Adipose tissue (tissue), 3 donors: ENCODE measurements around the gene KIAA1755. TPM values are rescaled to one million over a fixed set of nuclear protein-coding genes. Genes with fewer than 3 reads are reported as not detected.

Experiments
- H3K27ac ChIP-seq: one replicate; pipeline ENCODE4 v1.5.1; 2013; ENCODE audit warnings: low read depth, low read length
- WGBS, 3 donors: extraction: QIAGEN DNeasy Blood & Tissue Kit; methylation state at CpG; one replicate each; pipeline ENCODE4 v1.1.7; 2013; 5-methylcytosine and 5-hydroxymethylcytosine counted together
- polyA plus RNA-seq, 3 donors: library from polyadenylated mRNA; stranded (reverse); fragments of 200-250 nt; gene quantifications; one replicate each; pipeline ENCODE4 v1.2.3, GENCODE V29; 2013
- donor health status: healthy with polysubstance abuse.
- donor health status: Bipolar disorder and iron deficiency.
- donor health status: healthy.

The KIAA1755 gene
- 1 to 10 TPM in 2 of 3 donors, under 1 TPM in 1; 0.47 to 6.4 (median 1.2) TPM for polyA plus RNA-seq

- 3 to 7% (median 4%) methylated on average over 36 to 62 of the region's 65 CpGs for whole genome bisulfite sequencing, 3 donors
- no peak within 1 kb of the TSS for H3K27ac ChIP-seq
These were observed at the start of gene KIAA1755 for GRCh38 chr20:38260378-38261053. KIAA1755 (minus strand) TSS chr20:38260735; CDS start chr20:38260500, 235 bp downstream.

DNA sequence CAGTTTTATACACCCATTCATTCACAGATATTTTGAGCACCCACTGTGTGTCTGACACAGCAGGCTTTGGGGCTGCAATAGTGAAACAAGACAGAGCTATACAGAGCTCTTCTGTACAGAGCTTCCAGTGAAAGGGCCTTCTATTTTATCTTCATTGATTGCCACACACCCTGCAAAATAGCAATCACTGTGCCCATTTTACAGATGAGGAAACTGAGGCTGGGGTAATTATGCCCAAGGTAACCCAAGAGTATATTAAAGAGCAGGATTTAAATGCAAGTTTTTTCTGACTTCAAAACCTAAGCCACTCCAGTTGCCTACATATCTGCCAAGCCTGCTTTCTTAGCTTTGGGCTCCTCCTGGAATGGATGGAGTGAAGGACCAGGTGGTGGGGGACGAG, 47.9 kb upstream of the KIAA1755 start:
- H3K27ac ChIP-seq, result no peak overlapping the region
- 0 to 71% (median 59%) methylated on average over 1 of the region's 1 CpG for WGBS, 3 donors

DNA sequence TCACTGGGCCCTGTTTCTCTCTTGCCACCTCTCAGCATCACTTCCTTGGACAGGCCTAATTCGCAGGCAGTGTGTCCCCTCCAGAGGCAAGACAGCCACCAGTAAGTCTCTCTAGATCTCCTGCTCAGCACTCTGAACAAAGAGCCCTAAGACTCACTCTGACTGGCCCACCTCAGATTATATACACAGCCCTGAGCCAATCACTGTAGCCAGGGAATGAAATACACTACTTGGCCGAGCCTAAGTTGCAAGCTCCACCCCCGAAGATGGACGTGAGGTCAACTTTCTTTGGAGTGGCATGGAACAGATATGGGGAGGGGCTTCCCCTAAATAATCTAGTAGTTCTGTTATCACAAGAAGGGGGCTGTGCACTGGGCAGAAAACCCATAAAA, 47.5 kb upstream of the KIAA1755 start:
- H3K27ac ChIP-seq, result no peak overlapping the region
- 51 to 60% (median 57%) methylated on average over 4 of the region's 4 CpGs for WGBS, 3 donors

DNA sequence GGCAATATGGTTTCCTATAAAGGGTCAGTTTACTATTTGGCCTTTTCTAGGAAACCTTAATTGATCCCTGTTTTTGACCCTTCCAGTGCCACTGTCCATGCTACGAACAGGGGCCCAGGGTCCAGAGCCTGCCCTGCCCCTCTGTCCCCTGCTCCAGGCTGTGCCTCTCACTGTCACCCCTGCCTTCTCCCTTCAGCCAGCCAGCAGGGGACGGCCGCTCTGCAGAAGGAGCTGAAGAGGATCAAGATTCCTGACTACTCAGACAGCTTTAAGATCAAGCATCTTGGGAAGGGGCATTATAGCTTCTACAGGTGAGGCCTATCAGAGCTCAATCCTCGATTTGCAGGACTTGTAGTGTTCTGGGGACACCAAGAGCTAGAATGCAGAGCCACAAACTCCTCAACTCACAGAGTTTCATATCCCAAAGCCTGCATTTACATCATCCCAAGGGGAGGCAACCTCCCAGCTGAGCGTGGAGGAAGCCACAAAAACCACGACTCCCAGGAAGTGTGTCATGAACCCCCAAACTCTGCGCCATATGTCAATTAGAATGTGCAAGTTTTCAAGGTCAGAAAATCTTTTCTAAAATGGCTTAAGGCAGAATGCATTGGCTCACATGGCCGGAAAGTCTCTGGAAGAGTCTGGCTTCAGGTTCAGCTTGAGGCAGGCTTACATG, 47.0 kb upstream of the KIAA1755 start:
- no peak overlapping the region for H3K27ac ChIP-seq
- WGBS, 3 donors, result 66 to 74% (median 69%) methylated on average over 8 of the region's 8 CpGs

- H3K27ac ChIP-seq, result no peak overlapping the region
- WGBS, 3 donors, result 72 to 76% (median 74%) methylated on average over 6 of the region's 6 CpGs
These were observed 45.8 kb upstream of the KIAA1755 start for GRCh38 chr20:38306379-38306778.

- no peak overlapping the region for H3K27ac ChIP-seq
- WGBS, 3 donors, result 79 to 82% (median 81%) methylated on average over 4 of the region's 4 CpGs
These were observed 45.0 kb upstream of the KIAA1755 start for GRCh38 chr20:38305541-38305940.

GRCh38 chr20:38304845-38305447, 44.4 kb upstream of the KIAA1755 start:
- H3K27ac ChIP-seq, result no peak overlapping the region
- WGBS, 3 donors, result 46 to 60% (median 48%) methylated on average over 8 of the region's 8 CpGs

DNA sequence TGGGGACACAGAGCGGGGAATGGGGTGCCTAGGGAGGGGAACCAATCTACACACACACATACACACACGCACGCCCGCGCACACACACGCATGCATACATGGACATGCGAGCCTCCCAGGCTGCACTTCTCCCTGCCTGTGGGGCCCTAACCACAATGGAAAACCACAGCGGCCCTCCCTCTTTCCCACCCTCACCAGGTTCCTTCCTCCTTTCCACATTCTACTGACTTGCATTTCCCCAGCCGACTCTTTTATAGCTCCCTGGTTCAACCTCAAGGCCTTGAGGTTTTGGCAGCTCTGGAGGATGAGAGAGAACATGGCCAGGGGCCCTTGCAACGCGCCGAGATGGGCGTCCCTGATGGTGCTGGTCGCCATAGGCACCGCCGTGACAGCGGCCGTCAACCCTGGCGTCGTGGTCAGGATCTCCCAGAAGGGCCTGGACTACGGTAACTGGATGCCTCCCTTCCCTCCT, 43.4 kb upstream of the KIAA1755 start, which contains the start of gene BPI:
Gene BPI (plus strand): TSS at position 249 of the 472 bp plus-strand sequence. CDS start 68 bp downstream, at position 317.
- no peak within 1 kb of the TSS for H3K27ac ChIP-seq
- WGBS, 3 donors, result 51 to 71% (median 52%) methylated on average over 21 of the region's 21 CpGs

DNA sequence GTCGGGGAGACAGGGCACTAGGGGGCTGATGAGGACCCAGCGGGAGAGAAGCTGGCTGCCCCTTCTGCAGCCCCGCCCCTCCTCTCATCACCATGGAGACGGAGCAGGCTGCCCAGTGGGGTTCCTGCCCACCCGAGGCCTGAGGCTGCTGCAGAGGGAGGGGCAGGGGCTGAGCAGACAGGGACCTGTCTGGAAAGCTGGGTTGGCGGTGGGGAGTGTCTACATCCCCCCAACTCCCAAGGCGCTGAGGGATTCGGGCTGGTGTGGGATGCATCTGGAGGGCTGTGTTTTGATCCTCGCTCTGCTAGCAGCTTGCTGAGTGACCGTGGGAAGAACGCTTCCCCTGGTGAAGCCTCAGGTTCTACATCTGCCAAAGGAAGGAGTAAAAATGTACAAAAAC, 42.3 kb upstream of the KIAA1755 start:
- WGBS, 3 donors, result 17 to 28% (median 23%) methylated on average over 11 of the region's 11 CpGs
- H3K27ac ChIP-seq, result no peak overlapping the region

DNA sequence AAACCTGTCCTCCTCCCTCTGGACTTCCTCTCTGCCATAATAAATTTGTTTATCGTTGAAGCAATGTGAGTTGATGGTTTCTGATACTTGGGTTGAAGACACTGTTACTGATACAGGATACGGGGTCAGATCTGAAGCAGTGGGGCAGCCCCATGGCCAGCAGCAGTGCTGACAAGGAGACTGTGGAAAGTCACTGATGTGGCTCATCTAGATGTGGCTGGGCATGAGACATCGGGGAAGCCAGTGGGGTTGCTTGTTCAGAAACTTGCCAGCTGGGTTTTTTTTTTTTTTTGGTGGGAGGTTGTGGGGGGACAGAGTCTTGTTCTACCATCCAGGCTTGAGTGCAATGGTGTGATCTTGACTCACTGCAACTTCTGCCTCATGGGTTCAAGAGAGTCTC, 40.8 kb upstream of the KIAA1755 start:
- 85 to 91% (median 90%) methylated on average over 3 of the region's 3 CpGs for WGBS, 3 donors
- no peak overlapping the region for H3K27ac ChIP-seq

DNA sequence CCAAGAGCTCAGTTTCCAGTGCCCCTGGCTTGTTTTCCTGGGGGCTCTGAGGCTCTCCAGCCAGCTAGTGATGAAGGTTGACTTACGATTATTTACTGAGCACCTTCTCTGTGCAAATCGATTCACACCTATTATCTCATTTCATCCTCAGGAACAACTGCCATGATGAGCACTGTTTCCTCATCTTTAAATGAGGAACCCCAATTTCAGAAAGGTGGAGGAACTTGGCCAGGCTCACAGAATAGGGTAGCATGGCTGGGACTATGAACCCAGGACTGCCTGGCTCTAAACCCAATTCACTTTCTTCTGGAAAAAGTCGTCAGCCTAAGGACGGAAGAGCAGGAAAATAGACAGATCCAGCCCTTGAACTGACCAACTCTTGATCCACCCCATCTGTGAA, 39.9 kb upstream of the KIAA1755 start:
- WGBS, 3 donors, result 67 to 81% (median 68%) methylated on average over 4 of the region's 4 CpGs
- H3K27ac ChIP-seq, result no peak overlapping the region

DNA sequence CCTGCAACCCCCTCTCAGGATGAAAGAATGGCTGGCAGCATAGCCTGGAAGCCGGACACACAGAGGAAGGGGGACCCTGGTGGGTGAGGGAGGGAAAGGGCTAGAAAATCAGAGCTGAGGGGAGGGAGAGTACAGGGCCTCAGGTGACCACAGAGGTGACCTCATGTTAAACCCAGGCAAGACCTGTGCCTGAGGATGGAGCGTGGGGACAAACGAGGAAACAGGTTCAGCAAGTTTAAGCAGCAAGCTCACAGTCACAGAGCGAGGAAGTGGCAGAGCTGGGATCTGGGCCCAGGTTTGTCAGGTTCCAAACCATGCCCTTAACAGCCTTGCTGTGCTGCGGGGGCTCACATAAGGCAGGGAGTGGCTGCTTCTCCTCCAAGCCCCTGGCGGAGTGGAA, 39.4 kb upstream of the KIAA1755 start:
- WGBS, 3 donors, result 53 to 67% (median 61%) methylated on average over 6 of the region's 6 CpGs
- H3K27ac ChIP-seq, result no peak overlapping the region

DNA sequence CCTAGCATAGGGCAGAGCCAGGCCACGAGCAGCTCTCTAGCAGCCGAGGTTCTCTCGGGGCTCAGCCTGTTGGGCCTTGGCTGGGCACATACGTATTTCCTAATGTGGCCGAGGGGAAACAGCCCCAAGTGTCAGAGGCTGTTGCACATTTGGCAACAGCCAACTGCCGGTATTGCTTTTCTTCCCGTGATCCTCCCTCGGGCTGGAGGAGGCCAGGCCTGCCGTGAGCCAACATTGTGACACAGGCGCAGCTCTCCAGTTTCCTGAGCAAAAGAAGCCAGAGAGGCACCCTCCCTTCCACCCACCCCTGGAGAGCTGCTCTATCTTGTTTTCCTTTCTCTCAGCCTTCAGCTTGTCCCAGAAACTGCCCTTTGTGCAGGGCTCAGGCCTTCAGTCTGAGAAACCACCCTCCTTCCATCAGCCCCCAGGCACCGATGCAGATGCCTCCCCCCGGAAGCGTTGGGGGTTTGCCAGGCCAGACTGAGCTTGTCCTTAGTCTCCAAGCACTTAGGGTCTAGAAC, 38.3 kb upstream of the KIAA1755 start:
- peak overlapping the region; percentile 65 for H3K27ac ChIP-seq
- WGBS, 3 donors, result 10 to 55% (median 10%) methylated on average over 12 to 13 of the region's 13 CpGs

GRCh38 chr20:38297916-38298674, 37.6 kb upstream of the KIAA1755 start:
- no peak overlapping the region for H3K27ac ChIP-seq
- WGBS, 3 donors, result 80 to 87% (median 84%) methylated on average over 7 of the region's 7 CpGs

DNA sequence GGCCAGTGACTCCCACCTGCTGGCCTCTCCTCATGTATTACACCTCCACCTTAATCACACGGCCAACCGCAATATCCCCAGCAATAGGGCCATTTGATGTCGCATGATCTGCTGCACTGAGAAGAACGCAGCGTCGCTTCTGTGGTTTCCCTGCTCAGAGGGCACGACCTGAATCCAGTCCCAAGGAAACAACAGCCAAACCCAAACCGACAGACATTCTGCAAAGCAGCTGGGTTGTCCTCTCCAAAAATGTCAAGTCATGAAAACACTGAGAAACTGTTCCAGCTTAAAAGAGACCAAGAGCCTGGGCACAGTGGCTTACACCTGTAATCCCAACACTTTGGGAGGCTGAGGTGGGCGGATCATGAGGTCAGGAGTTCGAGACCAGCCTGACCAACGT, 35.9 kb upstream of the KIAA1755 start:
- H3K27ac ChIP-seq, result no peak overlapping the region
- 48 to 77% (median 54%) methylated on average over 11 of the region's 11 CpGs for WGBS, 3 donors

DNA sequence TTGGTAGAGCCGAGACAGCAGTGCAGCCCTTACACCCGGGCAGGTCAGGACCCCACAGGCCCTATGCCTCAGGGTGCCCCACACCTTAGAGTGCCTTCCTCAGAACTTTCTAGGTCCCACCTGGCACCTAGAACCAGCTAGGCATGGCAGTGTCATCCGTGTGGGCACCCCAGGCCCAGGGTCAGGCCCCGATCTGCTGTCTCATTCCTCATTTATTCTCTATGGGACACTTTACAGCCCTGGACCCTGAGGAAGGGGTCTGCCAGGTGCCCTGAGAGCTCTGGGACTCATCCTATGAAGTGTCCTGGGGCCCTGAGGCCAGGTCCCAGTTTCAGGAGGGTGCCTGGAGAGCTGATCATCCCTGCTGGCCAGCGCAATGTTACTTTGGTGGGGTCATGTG, 35.3 kb upstream of the KIAA1755 start:
- no peak overlapping the region for H3K27ac ChIP-seq
- 88 to 92% (median 90%) methylated on average over 5 of the region's 5 CpGs for WGBS, 3 donors

- 62 to 84% (median 67%) methylated on average over 11 of the region's 11 CpGs for WGBS, 3 donors
- H3K27ac ChIP-seq, result no peak overlapping the region
These were observed 33.6 kb upstream of the KIAA1755 start for GRCh38 chr20:38294076-38294591.

DNA sequence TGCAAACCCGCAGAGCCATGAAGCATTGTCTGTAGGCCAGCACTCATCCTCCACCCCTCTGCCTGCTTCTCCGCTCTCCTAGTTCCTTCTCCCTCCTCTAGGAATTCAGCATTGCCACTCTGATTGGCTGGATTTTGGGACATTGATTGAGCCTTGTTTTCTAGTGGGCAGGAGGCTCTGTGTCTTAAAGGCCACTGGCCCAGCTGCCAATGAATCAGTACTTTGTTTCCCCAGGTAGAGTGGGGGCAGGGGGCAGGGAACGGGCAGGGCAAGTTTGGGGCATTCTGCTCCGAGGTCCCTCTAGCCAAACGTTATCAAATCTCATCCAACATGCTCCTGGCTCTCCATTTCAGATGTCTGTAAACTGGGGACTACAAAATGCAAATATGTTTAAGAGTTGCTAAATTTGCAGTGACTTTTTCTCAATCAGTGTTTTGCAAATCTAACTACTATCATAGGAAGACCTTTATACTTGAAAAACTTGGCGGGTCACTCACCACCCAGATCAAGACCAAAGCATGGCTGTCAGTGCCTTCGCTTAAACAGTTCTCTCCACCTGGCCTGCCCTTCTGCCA, 33.0 kb upstream of the KIAA1755 start:
- 48 to 50% (median 49%) methylated on average over 7 of the region's 7 CpGs for WGBS, 3 donors
- H3K27ac ChIP-seq, result no peak overlapping the region
